WTC11 (cell line): Measurements from ENCODE around the gene LRMDA. TPM values are rescaled to one million over a fixed set of nuclear protein-coding genes. Genes with fewer than 3 reads are reported as not detected.

ENCODE experiments used
- ATAC-seq: fragments of 200-7000 bp; cut with Tn5 transposase; 2 replicates; pipeline ENCODE4 v1.10.0; 2021; ENCODE audit warnings: mild to moderate bottlenecking, moderate library complexity
- CTCF ChIA-PET: fragments of 300-600 bp; sonication (Branson Sonifier 250); formaldehyde crosslinking; loops from one replicate; lab custom pipeline; 2021; ENCODE audit warnings: antibody characterized with exemption; lab: Charles Lee
- POLR2A ChIA-PET: fragments of 350-600 bp; sonication (Branson Sonifier 250); formaldehyde crosslinking; loops from one replicate; lab custom pipeline; 2021; ENCODE audit warnings: antibody characterized with exemption; lab: Charles Lee
- DNase-seq: peaks from one replicate; pipeline ENCODE4 v3.0.0; 2021; ENCODE audit warnings: low spot score
- H3K27ac Mint-ChIP-seq: 2 replicates; pipeline ENCODE4 v1.8.0; 2021; ENCODE audit warnings: mixed read lengths
- H3K27me3 Mint-ChIP-seq: 2 replicates; pipeline ENCODE4 v1.8.0; 2021; ENCODE audit warnings: low read depth, mild to moderate bottlenecking, moderate library complexity, mixed read lengths
- H3K36me3 Mint-ChIP-seq: 2 replicates; pipeline ENCODE4 v1.8.0; 2021; ENCODE audit warnings: mixed read lengths
- H3K4me1 Mint-ChIP-seq: 2 replicates; pipeline ENCODE4 v1.8.0; 2022; ENCODE audit warnings: mixed read lengths
- H3K4me3 Mint-ChIP-seq: 2 replicates; pipeline ENCODE4 v1.8.0; 2021; ENCODE audit warnings: mild to moderate bottlenecking, moderate library complexity, mixed read lengths
- H3K9me3 Mint-ChIP-seq: 2 replicates; pipeline ENCODE4 v1.8.0; 2021; ENCODE audit warnings: mixed read lengths
- AR ChIP-seq: fragments of 250-450 bp; sonication (Bioruptor Pico); IDR thresholded peaks from 2 replicates; pipeline ENCODE4 v1.9.0; 2021; ENCODE audit warnings: mild to moderate bottlenecking
- ARID4B ChIP-seq: sonication (generic); formaldehyde crosslinking; IDR thresholded peaks from 2 replicates; pipeline ENCODE4 v1.8.0; 2023; ENCODE audit warnings: missing genetic modification reagents, mild to moderate bottlenecking, borderline replicate concordance
- ATF2 ChIP-seq: sonication (generic); formaldehyde crosslinking; IDR thresholded peaks from 2 replicates; pipeline ENCODE4 v1.8.1; 2022; ENCODE audit warnings: low read depth, missing genetic modification reagents, borderline replicate concordance
- ATF3 ChIP-seq: sonication (generic); formaldehyde crosslinking; conservative IDR thresholded peaks from 2 replicates; pipeline ENCODE4 v1.8.1; 2022; ENCODE audit warnings: mild to moderate bottlenecking, missing genetic modification reagents
- CREB1 ChIP-seq: sonication (generic); formaldehyde crosslinking; IDR thresholded peaks from 2 replicates; pipeline ENCODE4 v1.8.0; 2023; ENCODE audit warnings: mild to moderate bottlenecking, missing genetic modification reagents
- ETV6 ChIP-seq: sonication (generic); formaldehyde crosslinking; IDR thresholded peaks from 2 replicates; pipeline ENCODE4 v1.8.1; 2022; ENCODE audit warnings: mild to moderate bottlenecking, missing genetic modification reagents
- FOXJ3 ChIP-seq: sonication (generic); formaldehyde crosslinking; IDR thresholded peaks from 2 replicates; pipeline ENCODE4 v1.9.0; 2021; ENCODE audit warnings: missing genetic modification reagents, mild to moderate bottlenecking, borderline replicate concordance
- GTF2I ChIP-seq: fragments of 250-450 bp; sonication (Bioruptor Pico); conservative IDR thresholded peaks from 2 replicates; pipeline ENCODE4 v1.4.0; 2021; ENCODE audit warnings: mild to moderate bottlenecking
- JAZF1 ChIP-seq: fragments of 250-450 bp; sonication (Bioruptor Pico); IDR thresholded peaks from 2 replicates; pipeline ENCODE4 v1.9.0; 2021; ENCODE audit warnings: moderate library complexity, mild to moderate bottlenecking, inconsistent platforms
- NFATC4 ChIP-seq: fragments of 250-450 bp; sonication (Bioruptor Pico); IDR thresholded peaks from 2 replicates; pipeline ENCODE4 v1.9.0; 2021; ENCODE audit warnings: mild to moderate bottlenecking
- NFE2L1 ChIP-seq: sonication (generic); formaldehyde crosslinking; IDR thresholded peaks from 2 replicates; pipeline ENCODE4 v1.8.1; 2023; ENCODE audit warnings: missing genetic modification reagents
- OVOL2 ChIP-seq: fragments of 250-450 bp; sonication (Bioruptor Pico); IDR thresholded peaks from 2 replicates; pipeline ENCODE4 v1.9.0; 2021; ENCODE audit warnings: mild to moderate bottlenecking, borderline replicate concordance
- SMAD3 ChIP-seq: sonication (generic); formaldehyde crosslinking; IDR thresholded peaks from 2 replicates; pipeline ENCODE4 v1.8.0; 2022; ENCODE audit warnings: missing genetic modification reagents, mild to moderate bottlenecking, borderline replicate concordance
- TEAD1 ChIP-seq: sonication (generic); formaldehyde crosslinking; IDR thresholded peaks from 2 replicates; pipeline ENCODE4 v1.8.0; 2022; ENCODE audit warnings: mild to moderate bottlenecking, missing genetic modification reagents
- ZNF396 ChIP-seq: fragments of 250-450 bp; sonication (Bioruptor Pico); IDR thresholded peaks from 2 replicates; pipeline ENCODE4 v1.8.0; 2021; ENCODE audit warnings: mild to moderate bottlenecking, moderate library complexity, borderline replicate concordance
- ZNF671 ChIP-seq: fragments of 250-450 bp; sonication (Bioruptor Pico); IDR thresholded peaks from 2 replicates; pipeline ENCODE4 v1.8.0; 2021; ENCODE audit warnings: mild to moderate bottlenecking
- total RNA-seq: library from RNA; stranded (reverse); gene quantifications from 3 replicates; pipeline ENCODE4 v1.2.3, GENCODE V29; 2021
- TF ChIP-seq, protein P1 (sequence below): sonication (generic); formaldehyde crosslinking; IDR thresholded peaks from 2 replicates; pipeline ENCODE4 v1.8.1; 2023; ENCODE audit warnings: mild to moderate bottlenecking, moderate library complexity, missing genetic modification reagents
- TF ChIP-seq, protein P2 (sequence below): fragments of 250-450 bp; sonication (Bioruptor Pico); IDR thresholded peaks from 2 replicates; pipeline ENCODE4 v1.9.0; 2021; ENCODE audit warnings: mild to moderate bottlenecking
- TF ChIP-seq, protein P3 (sequence below): fragments of 250-450 bp; sonication (Bioruptor Pico); conservative IDR thresholded peaks from 2 replicates; pipeline ENCODE4 v1.9.0; 2021; ENCODE audit warnings: mild to moderate bottlenecking

The LRMDA gene
- total RNA-seq, 1 experiment from 2014 or later: 0.92 TPM

DNA sequence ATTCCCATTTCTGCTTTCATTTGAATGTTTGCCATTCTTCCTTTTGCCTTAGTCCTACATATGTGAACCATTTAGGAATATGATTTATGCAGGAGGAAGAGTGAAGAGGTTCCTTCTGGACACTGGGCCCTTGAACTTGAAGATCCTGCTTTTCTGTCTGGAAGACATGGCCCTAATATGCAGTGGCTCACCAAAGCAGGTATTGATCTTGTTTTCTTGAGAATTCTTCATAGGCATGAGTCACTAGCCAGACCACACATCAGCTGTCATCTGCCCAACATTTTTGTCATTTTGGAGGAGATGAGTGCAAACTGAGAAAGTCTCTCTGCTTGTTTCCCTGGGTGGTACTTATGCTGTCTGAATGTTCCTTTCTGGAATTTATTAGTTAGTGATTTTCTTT lies 382.6 kb downstream of the LRMDA start:
- ATAC-seq (no peak), DNase-seq (no peak)
- TF ChIP-seq ATF2: no peak
- TF ChIP-seq, protein P1, sequence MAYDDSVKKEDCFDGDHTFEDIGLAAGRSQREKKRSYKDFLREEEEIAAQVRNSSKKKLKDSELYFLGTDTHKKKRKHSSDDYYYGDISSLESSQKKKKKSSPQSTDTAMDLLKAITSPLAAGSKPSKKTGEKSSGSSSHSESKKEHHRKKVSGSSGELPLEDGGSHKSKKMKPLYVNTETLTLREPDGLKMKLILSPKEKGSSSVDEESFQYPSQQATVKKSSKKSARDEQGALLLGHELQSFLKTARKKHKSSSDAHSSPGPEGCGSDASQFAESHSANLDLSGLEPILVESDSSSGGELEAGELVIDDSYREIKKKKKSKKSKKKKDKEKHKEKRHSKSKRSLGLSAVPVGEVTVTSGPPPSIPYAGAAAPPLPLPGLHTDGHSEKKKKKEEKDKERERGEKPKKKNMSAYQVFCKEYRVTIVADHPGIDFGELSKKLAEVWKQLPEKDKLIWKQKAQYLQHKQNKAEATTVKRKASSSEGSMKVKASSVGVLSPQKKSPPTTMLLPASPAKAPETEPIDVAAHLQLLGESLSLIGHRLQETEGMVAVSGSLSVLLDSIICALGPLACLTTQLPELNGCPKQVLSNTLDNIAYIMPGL (CRISPR knock-in tag): no peak
- H3K36me3 Mint-ChIP-seq: no peaks in the 10 kb centered on the region
- no peak overlapping the region for H3K4me3 Mint-ChIP-seq
- ChIA-PET POLR2A (no interaction called here), CTCF (no interaction called here)
- no peak overlapping the region for H3K27ac Mint-ChIP-seq
- no peaks in the 10 kb centered on the region; the same call in 1 of the 2 replicates for H3K27me3 Mint-ChIP-seq
- no peaks in the 10 kb centered on the region for H3K4me1 Mint-ChIP-seq
- no peaks in the 10 kb centered on the region for H3K9me3 Mint-ChIP-seq

- no peaks in the 10 kb centered on the region; the same call in 1 of the 2 replicates for H3K27me3 Mint-ChIP-seq
- no peaks in the 10 kb centered on the region for H3K36me3 Mint-ChIP-seq
- ChIA-PET CTCF (no interaction called here), POLR2A (no interaction called here)
- H3K4me1 Mint-ChIP-seq: no peaks in the 10 kb centered on the region
- no peak overlapping the region for H3K4me3 Mint-ChIP-seq
- DNase-seq: no peak
- no peak for ATAC-seq
- H3K9me3 Mint-ChIP-seq: no peaks in the 10 kb centered on the region
- H3K27ac Mint-ChIP-seq: no peak overlapping the region
- TF ChIP-seq GTF2I (CRISPR knock-in tag) (no peak), ARID4B (CRISPR knock-in tag) (no peak), CREB1 (CRISPR knock-in tag) (no peak), ZNF396 (CRISPR knock-in tag) (no peak), ZNF671 (CRISPR knock-in tag) (no peak), AR (CRISPR knock-in tag) (no peak), JAZF1 (CRISPR knock-in tag) (no peak), SMAD3 (no peak), ATF3 (CRISPR knock-in tag) (no peak), OVOL2 (no peak), NFE2L1 (CRISPR knock-in tag) (no peak), FOXJ3 (CRISPR knock-in tag) (no peak), ETV6 (CRISPR knock-in tag) (no peak), NFATC4 (CRISPR knock-in tag) (no peak), TEAD1 (CRISPR knock-in tag) (no peak)
- TF ChIP-seq, protein P2, sequence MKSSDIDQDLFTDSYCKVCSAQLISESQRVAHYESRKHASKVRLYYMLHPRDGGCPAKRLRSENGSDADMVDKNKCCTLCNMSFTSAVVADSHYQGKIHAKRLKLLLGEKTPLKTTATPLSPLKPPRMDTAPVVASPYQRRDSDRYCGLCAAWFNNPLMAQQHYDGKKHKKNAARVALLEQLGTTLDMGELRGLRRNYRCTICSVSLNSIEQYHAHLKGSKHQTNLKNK (CRISPR knock-in tag): no peak
- TF ChIP-seq, protein P3, sequence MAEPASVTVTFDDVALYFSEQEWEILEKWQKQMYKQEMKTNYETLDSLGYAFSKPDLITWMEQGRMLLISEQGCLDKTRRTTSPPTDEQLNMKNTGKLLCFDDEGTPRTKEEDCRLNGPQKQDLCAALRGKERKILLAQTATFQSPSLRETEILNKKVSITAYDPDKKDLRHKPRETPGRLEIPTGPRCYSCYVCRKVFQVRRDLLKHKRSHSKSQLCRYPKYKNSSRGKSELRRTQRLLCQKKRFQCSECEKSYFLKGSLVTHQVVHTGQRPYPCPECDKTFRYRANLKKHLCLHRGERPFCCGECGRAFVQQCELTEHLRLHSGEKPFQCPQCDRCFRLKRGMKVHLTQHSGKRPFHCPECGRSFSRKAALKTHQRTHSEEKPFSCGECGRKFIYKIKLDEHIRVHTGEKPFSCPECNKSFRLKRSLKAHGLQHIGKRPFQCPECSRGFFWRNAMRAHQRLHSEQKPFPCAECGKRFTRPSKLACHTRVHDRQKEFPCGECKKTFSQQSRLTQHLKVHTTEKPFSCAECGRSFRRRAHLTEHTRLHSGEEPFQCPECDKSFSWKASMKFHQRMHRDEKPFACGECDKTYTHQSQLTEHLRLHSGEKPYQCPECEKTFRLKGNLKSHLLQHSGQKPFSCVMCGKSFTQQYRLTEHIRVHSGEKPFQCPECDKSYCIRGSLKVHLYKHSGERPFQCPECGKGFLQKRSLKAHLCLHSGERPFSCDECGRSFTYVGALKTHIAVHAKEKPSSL (CRISPR knock-in tag): no peak
Observed at GRCh38 chr10:75815066-75815465, 383.6 kb downstream of the LRMDA start.
